GM12873 (cell line): Measurements from ENCODE around the gene JOSD2.

Experiments used
- TF ChIP-seq, protein P1 (sequence below): IDR thresholded peaks from 2 replicates; pipeline ENCODE4 v1.5.1; 2012; ENCODE audit warnings: low read depth, mild to moderate bottlenecking, moderate library complexity, low read length, control low read depth; ENCODE audit not compliant: insufficient read depth; ENCODE audit errors: missing control alignments

Gene JOSD2

DNA sequence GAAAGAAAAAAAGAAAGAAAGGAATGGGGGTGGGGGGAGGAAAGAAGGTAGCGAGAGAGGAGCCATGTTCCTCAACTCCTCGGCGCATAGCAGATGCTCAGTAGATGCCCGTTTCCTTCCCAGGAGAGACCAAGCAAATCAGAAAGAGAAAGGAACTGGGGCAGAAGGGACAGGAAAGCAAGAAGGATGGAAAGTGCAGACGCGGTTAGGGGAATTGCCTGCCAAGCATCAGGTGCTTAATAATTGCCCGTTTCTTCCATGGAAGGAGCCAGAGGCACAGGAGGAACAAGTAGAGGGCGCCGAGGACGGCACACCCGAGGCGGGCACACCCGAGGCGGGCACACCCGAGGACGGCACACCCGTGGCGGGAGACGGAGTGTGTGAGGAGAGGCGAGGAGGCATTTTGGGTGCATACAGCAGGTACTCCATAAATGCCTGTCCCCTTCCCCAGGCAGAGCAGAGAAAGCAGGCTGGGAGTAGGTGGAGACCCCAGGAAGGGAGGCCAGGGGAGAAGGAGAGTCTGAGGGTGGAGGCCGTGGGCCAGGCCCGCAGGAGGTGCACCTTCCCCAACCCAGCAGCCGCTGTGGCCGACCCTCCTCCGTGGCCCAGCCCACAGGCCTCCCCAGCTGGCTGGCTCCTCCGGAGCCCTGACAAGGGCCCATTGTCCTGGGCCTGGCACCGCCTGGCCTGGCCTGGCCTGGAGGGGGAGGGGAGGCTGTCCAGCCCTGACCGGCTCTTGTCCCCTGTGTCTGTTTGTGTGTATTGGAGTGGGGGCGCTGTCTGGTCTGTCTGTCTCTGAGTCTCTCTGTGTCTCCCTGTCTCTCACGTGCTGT lies 14.6 kb downstream of the JOSD2 start:
- TF ChIP-seq, protein P1, sequence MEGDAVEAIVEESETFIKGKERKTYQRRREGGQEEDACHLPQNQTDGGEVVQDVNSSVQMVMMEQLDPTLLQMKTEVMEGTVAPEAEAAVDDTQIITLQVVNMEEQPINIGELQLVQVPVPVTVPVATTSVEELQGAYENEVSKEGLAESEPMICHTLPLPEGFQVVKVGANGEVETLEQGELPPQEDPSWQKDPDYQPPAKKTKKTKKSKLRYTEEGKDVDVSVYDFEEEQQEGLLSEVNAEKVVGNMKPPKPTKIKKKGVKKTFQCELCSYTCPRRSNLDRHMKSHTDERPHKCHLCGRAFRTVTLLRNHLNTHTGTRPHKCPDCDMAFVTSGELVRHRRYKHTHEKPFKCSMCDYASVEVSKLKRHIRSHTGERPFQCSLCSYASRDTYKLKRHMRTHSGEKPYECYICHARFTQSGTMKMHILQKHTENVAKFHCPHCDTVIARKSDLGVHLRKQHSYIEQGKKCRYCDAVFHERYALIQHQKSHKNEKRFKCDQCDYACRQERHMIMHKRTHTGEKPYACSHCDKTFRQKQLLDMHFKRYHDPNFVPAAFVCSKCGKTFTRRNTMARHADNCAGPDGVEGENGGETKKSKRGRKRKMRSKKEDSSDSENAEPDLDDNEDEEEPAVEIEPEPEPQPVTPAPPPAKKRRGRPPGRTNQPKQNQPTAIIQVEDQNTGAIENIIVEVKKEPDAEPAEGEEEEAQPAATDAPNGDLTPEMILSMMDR, result no peak

- TF ChIP-seq, protein P1, result no peak
Measured at GRCh38 chr19:50495020-50495531, 15.9 kb downstream of the JOSD2 start.

DNA sequence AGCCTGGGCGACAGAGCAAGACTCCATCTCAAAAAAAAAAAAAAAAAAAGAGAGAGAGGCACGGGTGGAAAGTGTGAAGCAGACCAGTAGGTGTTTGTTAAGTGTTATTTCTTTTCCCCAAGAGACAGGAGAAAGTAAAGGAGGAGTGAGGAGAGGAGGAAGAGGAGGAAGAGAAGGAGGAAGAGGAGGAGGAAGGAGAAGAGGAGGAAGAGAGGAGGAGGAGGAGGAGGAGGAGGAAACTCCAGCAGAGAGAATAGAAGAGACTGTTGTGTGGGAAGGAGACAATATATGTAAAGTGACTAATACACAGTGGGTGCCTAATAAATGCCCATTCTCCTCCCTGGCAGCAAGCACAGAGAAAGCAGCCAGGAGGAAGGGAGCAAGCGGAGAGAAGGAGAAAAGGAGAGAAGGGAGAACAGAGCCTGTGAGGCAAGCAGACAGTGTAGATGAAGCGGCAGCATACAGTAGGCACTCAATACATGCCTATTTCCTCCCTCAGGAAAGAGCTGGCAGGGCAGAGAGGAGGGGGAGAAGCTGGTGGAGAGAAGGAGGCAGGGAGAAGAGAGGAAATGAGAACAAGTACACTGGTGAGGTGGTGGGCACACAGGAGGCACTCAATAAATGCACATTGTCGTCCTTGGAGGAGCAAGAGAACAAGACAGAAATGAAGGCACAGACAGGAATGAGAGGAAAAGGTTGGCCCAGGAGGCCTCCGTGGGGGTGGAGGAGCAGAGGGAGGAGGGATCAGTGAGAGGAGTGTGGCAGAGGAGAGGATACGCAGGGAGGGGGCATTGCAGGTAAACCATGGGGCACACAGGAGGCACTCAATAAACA lies 16.6 kb downstream of the JOSD2 start:
- TF ChIP-seq, protein P1, result no peak

DNA sequence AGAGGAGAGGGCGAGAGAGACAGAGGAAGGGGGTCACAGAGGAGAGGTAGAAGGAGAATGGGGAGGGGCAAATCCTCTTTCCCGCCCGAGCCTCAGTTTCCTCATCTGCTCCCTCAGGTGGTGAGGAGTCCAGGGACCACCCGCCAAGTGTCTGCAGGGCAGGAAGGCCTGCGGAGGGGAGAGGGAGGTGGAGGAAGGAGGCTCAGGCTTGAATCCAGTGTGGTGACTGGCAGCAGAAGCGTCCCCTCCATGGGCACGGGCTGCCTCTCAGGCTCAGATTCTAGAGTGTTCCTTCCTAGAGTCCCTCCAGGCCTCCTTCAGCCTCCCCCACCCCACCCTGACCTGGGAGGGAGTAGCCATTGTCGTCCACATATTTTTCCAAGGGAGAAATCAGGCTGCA lies 17.8 kb downstream of the JOSD2 start:
- TF ChIP-seq, protein P1, result no peak

DNA sequence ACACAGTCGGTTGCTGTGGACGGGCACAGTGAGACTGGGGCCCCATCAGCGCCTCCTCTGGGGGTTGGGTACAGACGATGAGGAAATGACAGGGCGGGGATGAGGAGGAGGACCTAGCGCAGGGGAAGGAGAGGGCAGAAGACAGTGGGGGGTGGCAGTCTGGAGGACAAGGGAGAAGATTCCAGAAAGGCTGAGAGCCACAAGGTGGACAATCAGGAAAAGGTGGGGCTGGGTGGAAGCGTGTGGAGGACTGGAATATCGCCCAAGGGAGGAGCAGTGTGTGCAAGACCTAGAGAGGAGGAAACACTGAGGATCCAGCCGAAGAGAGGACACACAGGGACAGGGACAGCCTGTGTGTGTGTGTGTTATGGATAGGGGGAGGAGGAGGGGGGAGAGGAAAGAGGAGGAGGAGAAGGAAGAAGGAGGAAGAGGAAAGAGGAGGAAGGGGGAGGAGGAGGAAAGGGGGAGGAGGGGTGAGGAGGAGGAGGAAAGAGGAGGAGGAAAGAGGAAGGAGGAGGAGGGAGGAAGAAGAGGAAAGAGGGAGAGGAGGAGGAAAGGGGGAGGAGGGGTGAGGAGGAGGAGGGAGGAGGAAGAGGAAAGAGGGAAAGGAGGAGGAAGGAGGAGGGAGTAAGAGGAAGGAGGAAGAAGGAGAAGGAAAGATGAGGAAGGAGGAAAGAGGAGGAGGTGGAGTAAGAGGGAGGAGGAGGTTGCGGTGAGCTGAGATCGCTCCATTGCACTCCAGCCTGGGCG lies 18.5 kb downstream of the JOSD2 start:
- TF ChIP-seq, protein P1, result no peak

DNA sequence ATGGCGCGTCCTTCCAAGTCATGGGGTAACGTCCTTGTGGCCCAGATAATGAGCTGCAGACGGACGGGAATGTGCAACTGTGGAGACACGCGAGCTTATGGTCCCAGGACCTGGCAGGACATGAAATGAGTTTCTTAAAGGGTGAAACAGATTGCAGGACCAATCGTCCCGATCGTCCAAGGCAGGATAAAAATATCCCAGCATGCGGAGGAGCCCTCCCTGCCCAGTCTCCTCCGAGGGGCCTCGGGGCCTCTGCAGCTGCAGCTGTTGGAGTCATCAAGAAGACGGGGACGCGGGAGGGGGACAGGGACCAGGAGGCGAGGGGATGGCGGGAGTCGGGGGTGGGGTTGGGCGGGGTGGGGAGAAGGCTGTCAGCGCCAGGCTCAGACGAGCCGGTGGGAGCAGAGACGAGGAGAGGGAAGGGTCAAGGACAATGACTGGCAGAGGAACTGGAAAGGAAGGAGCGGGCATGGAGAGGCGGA lies 20.0 kb downstream of the JOSD2 start:
- TF ChIP-seq, protein P1, result no peak

GRCh38 chr19:50490411-50490811 lies 20.6 kb downstream of the JOSD2 start:
- TF ChIP-seq, protein P1, result no peak
